Smooth muscle cell of the brain vasculature (primary cell): ENCODE data around the gene CYP2A13.
"Not testable (repeated sequence)": the region's sequence is repeated elsewhere in the genome, so short reads cannot be mapped to it uniquely, and the experiment has no call there.

Experiments
- DNase-seq: peaks from one replicate; pipeline ENCODE4 v3.0.0-alpha.2; 2012; ENCODE audit warnings: low read depth, low spot score

CYP2A13 gene

DNA sequence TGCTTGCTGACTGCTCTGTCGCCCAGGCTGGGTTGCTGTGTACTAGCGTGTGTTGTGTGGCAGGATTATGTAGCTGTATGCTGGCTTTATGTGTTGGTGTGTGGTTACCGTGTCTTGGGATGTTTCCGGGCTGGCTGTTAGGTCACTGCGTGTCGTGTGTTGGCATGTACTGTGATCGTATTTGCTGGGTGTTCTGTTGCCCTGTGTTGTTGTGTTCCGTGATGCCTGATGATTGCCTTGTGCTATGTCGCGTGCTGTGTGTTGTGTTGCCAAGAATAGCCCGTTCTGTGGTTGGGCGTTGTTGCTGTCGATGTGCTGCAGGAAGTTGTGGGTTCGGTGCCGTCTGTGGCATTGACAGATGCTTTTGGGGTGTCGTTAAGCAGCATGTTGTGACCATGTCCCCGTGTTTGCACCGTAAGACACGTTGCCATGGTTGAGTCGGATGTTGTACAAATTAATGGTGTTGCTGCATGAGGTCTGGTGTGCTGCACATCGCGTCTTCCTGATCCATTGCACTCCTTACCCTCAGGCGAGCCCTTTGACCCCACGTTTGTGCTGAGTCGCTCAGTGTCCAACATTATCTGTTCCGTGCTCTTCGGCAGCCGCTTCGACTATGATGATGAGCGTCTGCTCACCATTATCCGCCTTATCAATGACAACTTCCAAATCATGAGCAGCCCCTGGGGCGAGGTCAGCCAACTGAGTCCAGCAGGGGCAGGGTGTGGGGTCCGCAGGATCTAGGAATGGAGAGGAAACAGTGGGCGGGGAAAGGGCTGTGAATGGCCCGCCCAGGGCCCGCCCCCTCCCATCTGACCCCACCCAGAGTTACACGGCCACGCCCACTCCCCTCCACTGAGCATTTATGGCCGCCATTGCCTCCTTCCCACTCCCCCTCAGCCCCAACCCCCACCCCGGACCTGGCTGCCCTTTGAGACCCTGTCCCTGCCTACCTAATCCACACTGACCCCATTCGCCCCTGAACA is 33.0 kb downstream of the CYP2A13 start:
- not testable (repeated sequence) for DNase-seq

DNA sequence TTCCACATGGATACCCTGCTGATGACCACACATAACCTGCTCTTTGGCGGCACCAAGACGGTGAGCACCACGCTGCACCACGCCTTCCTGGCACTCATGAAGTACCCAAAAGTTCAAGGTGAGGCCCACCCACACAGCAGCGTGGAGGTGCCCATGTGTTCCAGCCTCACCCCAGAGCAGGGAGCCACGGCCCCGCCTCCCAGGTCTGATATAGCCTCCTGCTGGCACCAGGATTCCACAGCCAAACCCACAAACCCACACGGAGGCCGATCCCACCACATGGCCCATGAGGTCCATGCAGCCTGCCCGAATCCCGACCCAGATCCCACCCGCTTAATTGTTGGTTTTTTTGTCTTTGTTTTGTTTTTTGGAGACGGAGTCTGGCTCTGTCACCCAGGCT is 34.6 kb downstream of the CYP2A13 start:
- not testable (repeated sequence) for DNase-seq

GRCh38 chr19:41123716-41124294 is 35.6 kb downstream of the CYP2A13 start:
- DNase-seq = no peak

DNA sequence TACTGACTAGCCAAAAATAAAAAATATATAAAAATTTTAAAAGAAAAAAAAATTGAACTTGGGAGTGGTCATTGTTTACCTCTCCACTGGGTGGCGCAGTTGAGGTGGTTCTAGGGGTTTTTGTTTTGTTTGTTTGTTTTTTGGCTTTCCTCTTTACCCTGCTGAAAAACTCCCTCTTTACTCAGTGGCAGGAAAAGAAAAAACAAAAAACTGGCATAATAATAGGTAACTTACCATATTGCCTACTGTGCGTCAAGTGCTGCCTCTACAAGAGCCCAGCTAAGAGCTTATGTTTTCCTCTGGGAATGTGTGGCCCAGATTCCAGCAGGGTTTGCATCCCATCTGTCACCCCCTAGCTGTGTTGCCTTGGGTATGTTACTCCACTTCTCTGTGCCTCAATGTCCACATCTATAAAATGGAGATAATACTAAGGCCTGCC is 38.5 kb downstream of the CYP2A13 start:
- not testable (repeated sequence) for DNase-seq

GRCh38 chr19:41127362-41127761 is 39.1 kb downstream of the CYP2A13 start:
- not testable (repeated sequence) for DNase-seq

DNA sequence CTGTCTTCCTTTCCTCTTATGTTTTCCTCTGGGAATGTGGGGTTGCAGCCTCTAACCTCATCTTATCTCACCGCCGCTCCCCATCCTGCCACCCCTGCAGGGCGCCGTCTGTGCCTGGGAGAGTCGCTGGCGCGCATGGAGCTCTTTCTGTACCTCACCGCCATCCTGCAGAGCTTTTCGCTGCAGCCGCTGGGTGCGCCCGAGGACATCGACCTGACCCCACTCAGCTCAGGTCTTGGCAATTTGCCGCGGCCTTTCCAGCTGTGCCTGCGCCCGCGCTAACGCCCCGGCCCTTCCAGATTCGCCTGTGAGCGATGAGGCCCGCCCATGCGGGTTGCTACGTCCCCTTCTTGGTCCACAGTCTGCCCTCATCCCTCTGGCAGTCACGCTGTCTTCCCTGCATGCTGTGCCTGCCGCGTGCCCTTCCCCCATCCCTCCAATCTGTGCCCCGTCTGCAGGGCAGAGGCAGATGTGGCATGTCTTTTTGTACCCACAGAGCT is 39.6 kb downstream of the CYP2A13 start:
- peak; percentile 39 for DNase-seq

- DNase-seq = no peak
Observed at GRCh38 chr19:41128692-41129091, 40.4 kb downstream of the CYP2A13 start.

DNA sequence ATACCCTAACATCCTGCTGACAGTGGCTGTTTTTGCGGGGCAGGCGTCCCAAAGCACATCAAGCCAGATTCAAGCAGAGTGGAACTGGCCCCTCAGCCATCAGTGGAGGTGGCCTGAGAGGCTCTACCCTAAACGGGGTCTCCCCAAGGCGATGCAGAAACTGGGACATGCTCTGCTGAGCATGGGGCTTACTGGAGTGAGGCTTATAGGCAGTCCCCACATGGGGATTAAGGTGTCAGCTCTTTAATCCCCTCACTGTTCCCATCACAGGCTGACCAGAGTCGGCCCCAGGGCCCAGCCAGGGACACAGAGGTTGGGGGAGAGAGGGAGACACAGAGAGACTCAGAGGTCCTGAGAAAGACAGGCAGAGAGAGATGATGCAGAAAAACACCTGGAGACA is 42.9 kb downstream of the CYP2A13 start:
- no peak for DNase-seq

GRCh38 chr19:41133260-41133659 is 45.0 kb downstream of the CYP2A13 start:
- no peak for DNase-seq

GRCh38 chr19:41134616-41135015 is 46.4 kb downstream of the CYP2A13 start:
- DNase-seq = no peak

- DNase-seq = not testable (repeated sequence)
Observed at GRCh38 chr19:41135390-41136384, 47.4 kb downstream of the CYP2A13 start.

- no peak for DNase-seq
Observed at GRCh38 chr19:41136636-41137455, 48.6 kb downstream of the CYP2A13 start.

DNA sequence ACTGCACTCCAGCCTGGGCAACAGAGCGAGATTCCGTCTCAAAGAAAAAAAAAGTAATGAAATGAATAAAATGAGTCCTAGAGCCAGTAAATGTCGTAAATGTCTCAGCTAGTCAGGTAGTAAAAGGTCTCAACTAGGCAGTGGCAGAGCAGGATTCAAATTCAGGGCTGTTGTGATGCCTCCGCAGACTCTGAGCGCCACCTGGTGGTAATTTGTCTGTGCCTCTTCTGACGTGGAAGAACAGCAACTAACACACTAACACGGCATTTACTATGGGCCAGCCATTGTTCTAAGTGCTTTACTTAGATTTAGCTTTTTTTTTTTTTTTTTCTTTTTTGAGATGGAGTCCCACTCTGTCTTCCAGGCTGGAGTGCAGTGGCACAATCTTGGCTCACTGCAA is 56.2 kb downstream of the CYP2A13 start:
- DNase-seq = peak; percentile 40
